Colonic mucosa (tissue), 4 donors: ENCODE results near the gene DAPK2. TPM values are rescaled to one million over a fixed set of nuclear protein-coding genes. Genes with fewer than 3 reads are reported as not detected.

ENCODE experiments used
- DNase-seq: peaks from one replicate; pipeline ENCODE4 v3.0.0-alpha.2; 2020
- H3K27ac ChIP-seq: fragments of 200-600 bp; one replicate; pipeline ENCODE4 v1.8.0; 2021
- H3K27me3 ChIP-seq: fragments of 200-600 bp; one replicate; pipeline ENCODE4 v1.8.0; 2021
- H3K36me3 ChIP-seq: fragments of 200-600 bp; one replicate; pipeline ENCODE4 v1.8.0; 2021
- H3K4me1 ChIP-seq: fragments of 200-600 bp; one replicate; pipeline ENCODE4 v1.8.0; 2021; ENCODE audit warnings: mild to moderate bottlenecking
- H3K4me3 ChIP-seq: fragments of 200-600 bp; one replicate; pipeline ENCODE4 v1.8.0; 2021
- H3K9ac ChIP-seq, 2 donors: one replicate each; pipeline ENCODE4 v1.7.0; 2013; ENCODE audit warnings: control low read depth in 2 of 2, low read depth in 2 of 2, low read length in 2 of 2
- H3K9me3 ChIP-seq: fragments of 200-600 bp; one replicate; pipeline ENCODE4 v1.8.0; 2021
- CTCF ChIP-seq: fragments of 200-600 bp; IDR thresholded peaks from one replicate; pipeline ENCODE4 v1.8.0; 2022; ENCODE audit warnings: antibody characterized with exemption, mild to moderate bottlenecking
- intact Hi-C: fragments of 100-400 bp; cut with DNase I; formaldehyde crosslinking; loops from one replicate; pipeline ENCODE4 v1.14.1; 2022
- total RNA-seq, 2 donors: library from RNA; stranded (reverse); fragmentation: NEBNext Ultra II Directional in 1 of 2; extraction: Animal tissue kit (Norgen Biotek cat#: 25700) in 1 of 2; gene quantifications; one replicate each; pipeline ENCODE4 v1.2.1, GENCODE V29; 2021
- donor health status: healthy.
- donor health status: DM: no; HTN: no; CAD: no.
- donor health status: DM: no; HTN: no; CAD: no.

Gene DAPK2
- total RNA-seq, 2 donors from 2014 or later, result 23.7 to 26.5 TPM

DNA sequence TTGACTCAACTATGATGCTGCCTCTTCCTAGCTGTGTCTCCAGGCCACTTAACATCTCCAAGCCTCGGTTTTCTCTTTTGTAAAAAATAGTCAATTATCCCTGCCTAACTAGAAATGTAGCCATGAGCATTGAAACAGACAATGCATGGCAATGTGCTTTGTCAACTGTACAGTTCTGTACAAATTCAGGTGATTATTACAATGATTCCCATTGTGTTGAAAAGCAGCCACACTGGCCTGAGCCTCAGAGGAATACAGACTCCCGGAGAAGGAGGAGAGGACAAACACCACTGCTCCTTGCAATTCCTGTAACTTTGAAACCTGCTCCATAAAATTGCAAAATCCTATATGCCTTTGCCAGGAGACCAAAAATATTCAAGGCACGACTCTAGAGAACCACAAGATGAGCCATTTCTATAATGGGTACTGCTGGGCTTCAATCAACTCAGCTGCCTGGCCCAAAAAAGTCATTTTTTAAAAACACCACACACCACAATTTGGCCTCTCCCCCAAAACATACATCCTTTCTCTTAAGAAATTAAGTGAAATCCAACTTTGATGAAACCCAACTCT lies 28.6 kb downstream of the DAPK2 start:
- no peak for TF ChIP-seq CTCF
- Histone ChIP-seq H3K4me1 (peaks cover 18% of the 10 kb centered on the region), H3K9ac (no peak overlapping the region), H3K4me3 (no peak overlapping the region), H3K36me3 (no peaks in the 10 kb centered on the region), H3K27ac (no peak overlapping the region), H3K27me3 (no peaks in the 10 kb centered on the region), H3K9me3 (no peaks in the 10 kb centered on the region)
- intact Hi-C loops, result no loop called here
- DNase-seq, result no peak

DNA sequence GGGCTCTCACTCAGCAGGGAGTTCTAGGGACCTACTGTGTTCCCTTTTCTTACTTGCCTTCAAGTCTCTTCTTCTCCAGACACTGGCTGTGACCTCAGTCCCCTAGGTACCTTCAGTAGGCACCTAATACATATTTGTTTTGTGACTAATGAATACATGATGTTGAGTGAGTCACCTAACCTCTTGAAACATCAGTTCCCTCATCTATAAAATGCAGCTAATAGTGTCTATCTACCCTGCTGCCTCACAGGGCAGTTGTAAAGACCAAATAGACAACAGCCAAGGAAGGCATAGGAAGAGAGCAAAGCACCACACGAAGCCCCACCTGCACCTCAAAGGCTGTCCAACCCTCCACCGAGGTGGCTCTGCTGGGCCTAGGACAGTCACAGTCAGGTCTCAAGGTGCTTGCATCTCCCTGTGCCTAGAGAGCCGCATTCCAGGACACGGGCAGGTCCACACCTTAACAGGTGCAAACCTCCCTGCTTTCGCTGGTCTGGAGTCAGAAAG lies 29.1 kb downstream of the DAPK2 start:
- Histone ChIP-seq H3K9me3 (no peaks in the 10 kb centered on the region), H3K27ac (no peak overlapping the region), H3K9ac (no peak overlapping the region), H3K4me1 (peaks cover 18% of the 10 kb centered on the region), H3K4me3 (no peak overlapping the region), H3K27me3 (no peaks in the 10 kb centered on the region), H3K36me3 (no peaks in the 10 kb centered on the region)
- TF ChIP-seq CTCF, result no peak
- no peak for DNase-seq
- intact Hi-C loops, result no loop called here

GRCh38 chr15:64016257-64016656 lies 30.0 kb downstream of the DAPK2 start:
- TF ChIP-seq CTCF, result no peak
- no peak for DNase-seq
- intact Hi-C loops, result no loop called here
- Histone ChIP-seq H3K4me3 (no peak overlapping the region), H3K27me3 (no peaks in the 10 kb centered on the region), H3K27ac (no peak overlapping the region), H3K4me1 (peaks cover 18% of the 10 kb centered on the region), H3K9me3 (no peaks in the 10 kb centered on the region), H3K36me3 (no peaks in the 10 kb centered on the region), H3K9ac (no peak overlapping the region)

DNA sequence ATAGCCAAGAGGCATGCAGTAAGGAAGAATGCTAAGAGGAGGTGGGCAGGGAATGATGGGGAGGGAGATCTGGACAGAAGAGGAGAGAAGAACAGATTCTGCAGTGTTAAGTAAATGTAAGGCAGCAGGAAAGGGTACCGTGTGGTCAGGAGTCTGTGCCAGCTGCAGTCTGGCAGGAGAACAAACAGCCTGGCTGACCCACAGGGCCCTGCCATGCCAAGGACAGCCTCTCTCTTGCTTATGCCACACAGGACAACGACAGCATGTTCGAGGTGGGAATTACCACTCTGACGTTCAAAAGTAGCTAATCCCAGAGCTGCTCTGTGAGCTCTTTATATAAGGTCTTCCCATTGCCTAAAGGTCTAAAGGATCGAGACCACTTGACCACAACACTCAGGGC lies 31.3 kb downstream of the DAPK2 start:
- intact Hi-C loops, result no loop called here
- H3K27me3 ChIP-seq, result no peaks in the 10 kb centered on the region
- H3K9ac ChIP-seq, result peak overlapping the region in 1 of 2 donors; percentile 1
- H3K9me3 ChIP-seq, result no peaks in the 10 kb centered on the region
- H3K4me1 ChIP-seq, result peaks cover 19% of the 10 kb centered on the region
- TF ChIP-seq CTCF, result no peak
- H3K4me3 ChIP-seq, result no peak overlapping the region
- H3K36me3 ChIP-seq, result no peaks in the 10 kb centered on the region
- no peak overlapping the region for H3K27ac ChIP-seq
- no peak for DNase-seq

DNA sequence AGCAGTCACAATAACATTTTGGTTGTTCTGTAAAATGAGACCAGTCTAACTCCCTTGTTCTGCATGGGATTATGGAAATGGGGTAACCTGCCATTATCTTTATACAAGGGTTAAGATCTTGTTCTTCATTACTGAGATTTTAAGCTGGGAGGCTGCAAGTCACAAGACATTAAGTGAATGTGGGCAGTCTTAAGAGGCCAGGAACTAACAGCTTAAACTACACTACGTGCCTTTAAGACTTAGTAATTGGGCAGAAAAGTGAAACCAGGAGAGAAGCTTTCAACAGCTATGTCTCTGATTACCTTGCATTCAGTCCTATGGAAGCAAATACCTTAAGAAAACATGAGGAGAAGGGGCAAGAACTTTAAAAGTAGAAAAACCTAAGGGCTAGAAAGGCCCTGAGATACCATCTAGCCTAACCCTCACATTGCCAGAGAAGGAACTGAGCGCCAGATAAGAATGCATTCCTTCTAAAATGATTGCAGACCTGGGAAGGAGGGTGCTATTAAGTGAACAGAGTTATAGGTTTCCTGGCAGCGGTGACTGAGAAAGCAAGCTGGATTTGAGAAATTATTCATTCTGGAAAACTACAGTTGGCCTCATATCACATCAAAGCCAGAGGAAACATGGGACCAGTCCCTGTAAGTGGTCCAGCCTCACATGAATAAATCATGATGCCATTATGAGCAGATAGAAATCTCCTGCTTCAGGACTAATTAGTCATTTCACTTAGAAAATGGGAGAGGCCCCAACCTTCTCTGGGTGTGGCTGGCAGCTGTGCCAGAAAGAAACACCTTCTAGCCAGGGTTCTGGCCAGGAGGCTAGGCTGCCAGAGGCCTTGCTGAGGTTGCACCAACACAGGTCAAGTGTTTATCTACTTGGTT lies 32.9 kb downstream of the DAPK2 start:
- peak; percentile 63 for DNase-seq
- no peak for TF ChIP-seq CTCF
- H3K9ac ChIP-seq, result peak overlapping the region; percentile 36 to 61
- no peaks in the 10 kb centered on the region for H3K9me3 ChIP-seq
- intact Hi-C loops, result no loop called here
- no peak overlapping the region for H3K4me3 ChIP-seq
- no peaks in the 10 kb centered on the region for H3K27me3 ChIP-seq
- no peaks in the 10 kb centered on the region for H3K36me3 ChIP-seq
- H3K27ac ChIP-seq, result peak overlapping the region; percentile 71
- peaks cover 28% of the 10 kb centered on the region for H3K4me1 ChIP-seq
